Mucosa of stomach (tissue), 1 donor: ENCODE measurements around the gene CHD2.
"Not testable (repeated sequence)": the region's sequence is repeated elsewhere in the genome, so short reads cannot be mapped to it uniquely, and the experiment has no call there.

Source experiments
- H3K27me3 ChIP-seq: one replicate; pipeline ENCODE4 v1.7.0; 2013; ENCODE audit warnings: mild to moderate bottlenecking, low read length; ENCODE audit not compliant: control insufficient read depth, insufficient read depth
- H3K36me3 ChIP-seq: one replicate; pipeline ENCODE4 v1.7.0; 2013; ENCODE audit warnings: low read length; ENCODE audit not compliant: control insufficient read depth, insufficient read depth
- H3K4me1 ChIP-seq: one replicate; pipeline ENCODE4 v1.7.0; 2013; ENCODE audit warnings: mild to moderate bottlenecking, low read length; ENCODE audit not compliant: control insufficient read depth, insufficient read depth
- H3K4me3 ChIP-seq: one replicate; pipeline ENCODE4 v1.7.0; 2013; ENCODE audit warnings: low read length
- H3K9ac ChIP-seq: one replicate; pipeline ENCODE4 v1.7.0; 2013; ENCODE audit warnings: mild to moderate bottlenecking, low read length, moderate library complexity
- H3K9me3 ChIP-seq: one replicate; pipeline ENCODE4 v1.7.0; 2013; ENCODE audit warnings: mild to moderate bottlenecking, low read length, moderate library complexity; ENCODE audit not compliant: control insufficient read depth
- donor health status: Pancreatic carcinoma.

CHD2 gene

GRCh38 chr15:93031103-93031464 is 131.0 kb downstream of the CHD2 start:
- Histone ChIP-seq H3K27me3 (peaks cover 10% of the 10 kb centered on the region), H3K4me3 (no peak overlapping the region), H3K4me1 (peaks cover 22% of the 10 kb centered on the region), H3K36me3 (peaks cover 6% of the 10 kb centered on the region), H3K9ac (no peak overlapping the region), H3K9me3 (no peaks in the 10 kb centered on the region)

GRCh38 chr15:93031557-93032384 is 131.6 kb downstream of the CHD2 start:
- H3K4me3 ChIP-seq, H3K36me3 ChIP-seq: not testable (repeated sequence)
- H3K4me1 ChIP-seq: peaks cover 22% of the 10 kb centered on the region

GRCh38 chr15:93032515-93033206 is 132.5 kb downstream of the CHD2 start:
- H3K9me3 ChIP-seq, H3K36me3 ChIP-seq, H3K9ac ChIP-seq, H3K4me3 ChIP-seq: not testable (repeated sequence)
- Histone ChIP-seq H3K4me1 (peaks cover 26% of the 10 kb centered on the region), H3K27me3 (peaks cover 23% of the 10 kb centered on the region)

More at GRCh38 chr15:93031557-93032384, 131.6 kb downstream of the CHD2 start:
- not testable (repeated sequence) for H3K9ac ChIP-seq, H3K9me3 ChIP-seq
- H3K27me3 ChIP-seq: peaks cover 14% of the 10 kb centered on the region

GRCh38 chr15:93033434-93034045 is 133.4 kb downstream of the CHD2 start:
- Histone ChIP-seq H3K27me3 (peaks cover 25% of the 10 kb centered on the region), H3K9me3 (no peaks in the 10 kb centered on the region), H3K9ac (no peak overlapping the region), H3K4me1 (peaks cover 26% of the 10 kb centered on the region), H3K36me3 (no peaks in the 10 kb centered on the region), H3K4me3 (no peak overlapping the region)

- peaks cover 20% of the 10 kb centered on the region for H3K4me1 ChIP-seq
- H3K9me3 ChIP-seq: no peaks in the 10 kb centered on the region
- peaks cover 25% of the 10 kb centered on the region for H3K27me3 ChIP-seq
- H3K9ac ChIP-seq: no peak overlapping the region
- no peak overlapping the region for H3K4me3 ChIP-seq
- H3K36me3 ChIP-seq: no peaks in the 10 kb centered on the region
Measured at GRCh38 chr15:93034512-93034911, 134.4 kb downstream of the CHD2 start.

GRCh38 chr15:93035092-93035915 is 135.2 kb downstream of the CHD2 start:
- no peaks in the 10 kb centered on the region for H3K9me3 ChIP-seq
- H3K4me1 ChIP-seq: peaks cover 12% of the 10 kb centered on the region
- no peak overlapping the region for H3K4me3 ChIP-seq
- no peak overlapping the region for H3K9ac ChIP-seq
- H3K36me3 ChIP-seq: no peaks in the 10 kb centered on the region
- H3K27me3 ChIP-seq: peaks cover 28% of the 10 kb centered on the region

- Histone ChIP-seq H3K9me3 (no peaks in the 10 kb centered on the region), H3K9ac (no peak overlapping the region), H3K4me1 (peaks cover 5% of the 10 kb centered on the region), H3K4me3 (no peak overlapping the region), H3K27me3 (peaks cover 25% of the 10 kb centered on the region), H3K36me3 (no peaks in the 10 kb centered on the region)
Measured at GRCh38 chr15:93035953-93036810, 136.1 kb downstream of the CHD2 start.

GRCh38 chr15:93036951-93037819 is 137.1 kb downstream of the CHD2 start:
- Histone ChIP-seq H3K4me3 (no peak overlapping the region), H3K9ac (no peak overlapping the region), H3K4me1 (peaks cover 5% of the 10 kb centered on the region), H3K36me3 (no peaks in the 10 kb centered on the region), H3K9me3 (no peaks in the 10 kb centered on the region), H3K27me3 (peaks cover 22% of the 10 kb centered on the region)

- peaks cover 22% of the 10 kb centered on the region for H3K27me3 ChIP-seq
- no peak overlapping the region for H3K4me3 ChIP-seq
- no peak overlapping the region for H3K9ac ChIP-seq
Measured at GRCh38 chr15:93037820-93038705, 137.9 kb downstream of the CHD2 start.

More at GRCh38 chr15:93037820-93038705, 137.9 kb downstream of the CHD2 start:
- Histone ChIP-seq H3K36me3 (no peaks in the 10 kb centered on the region), H3K4me1 (peaks cover 5% of the 10 kb centered on the region), H3K9me3 (no peaks in the 10 kb centered on the region)
